Measurements from ENCODE around the gene CDC42EP4.

Gene CDC42EP4, protein sequence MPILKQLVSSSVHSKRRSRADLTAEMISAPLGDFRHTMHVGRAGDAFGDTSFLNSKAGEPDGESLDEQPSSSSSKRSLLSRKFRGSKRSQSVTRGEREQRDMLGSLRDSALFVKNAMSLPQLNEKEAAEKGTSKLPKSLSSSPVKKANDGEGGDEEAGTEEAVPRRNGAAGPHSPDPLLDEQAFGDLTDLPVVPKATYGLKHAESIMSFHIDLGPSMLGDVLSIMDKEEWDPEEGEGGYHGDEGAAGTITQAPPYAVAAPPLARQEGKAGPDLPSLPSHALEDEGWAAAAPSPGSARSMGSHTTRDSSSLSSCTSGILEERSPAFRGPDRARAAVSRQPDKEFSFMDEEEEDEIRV

DNA sequence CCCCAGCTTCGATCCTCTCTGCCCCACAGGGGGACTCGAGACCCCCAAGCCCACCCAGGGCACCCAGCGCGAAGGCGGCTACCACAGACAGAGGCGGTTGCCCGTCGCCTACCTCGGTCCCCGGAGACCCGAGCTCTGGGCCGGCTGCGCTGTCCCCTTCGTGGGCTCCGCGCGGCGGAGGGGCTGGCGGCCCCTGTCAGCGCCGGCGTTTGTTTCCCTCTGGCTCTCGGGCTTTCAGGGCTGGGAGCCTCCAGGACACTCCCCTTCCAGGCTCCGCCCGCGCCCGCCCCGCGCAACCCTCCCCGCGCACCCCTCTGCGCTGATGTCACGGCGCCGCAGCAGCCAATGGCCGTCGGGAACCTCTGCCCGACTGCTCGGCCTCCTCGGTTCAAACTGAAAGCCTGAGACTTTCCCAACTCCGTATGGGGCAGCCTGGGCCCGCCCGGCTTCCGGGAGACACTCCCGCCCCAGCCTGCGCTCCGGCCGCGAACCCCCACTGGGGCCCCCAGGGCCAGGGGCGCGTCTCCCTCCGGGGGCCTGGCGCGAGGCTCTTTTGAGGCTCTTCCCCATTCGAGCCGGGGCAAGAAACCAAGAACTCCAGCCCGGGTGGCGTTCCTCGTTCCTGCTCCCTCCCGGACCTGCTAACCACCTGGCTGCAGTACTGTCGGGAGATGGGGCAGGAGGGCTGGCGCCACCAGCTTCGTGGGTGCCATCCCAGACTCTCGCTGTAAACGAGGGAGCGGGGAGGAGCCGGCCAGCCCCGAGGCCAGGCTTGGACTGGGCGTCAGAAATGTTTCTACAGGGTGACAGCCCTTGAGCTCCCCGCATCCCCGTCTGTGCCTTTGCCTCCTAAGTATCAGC lies at the start of gene CDC42EP4:
Gene CDC42EP4 (minus strand): TSS at position 221 of the 861 bp plus-strand sequence. CDS start 25,501 bp downstream, outside the sequence.
- DNase-seq: peak; percentile 94

DNA sequence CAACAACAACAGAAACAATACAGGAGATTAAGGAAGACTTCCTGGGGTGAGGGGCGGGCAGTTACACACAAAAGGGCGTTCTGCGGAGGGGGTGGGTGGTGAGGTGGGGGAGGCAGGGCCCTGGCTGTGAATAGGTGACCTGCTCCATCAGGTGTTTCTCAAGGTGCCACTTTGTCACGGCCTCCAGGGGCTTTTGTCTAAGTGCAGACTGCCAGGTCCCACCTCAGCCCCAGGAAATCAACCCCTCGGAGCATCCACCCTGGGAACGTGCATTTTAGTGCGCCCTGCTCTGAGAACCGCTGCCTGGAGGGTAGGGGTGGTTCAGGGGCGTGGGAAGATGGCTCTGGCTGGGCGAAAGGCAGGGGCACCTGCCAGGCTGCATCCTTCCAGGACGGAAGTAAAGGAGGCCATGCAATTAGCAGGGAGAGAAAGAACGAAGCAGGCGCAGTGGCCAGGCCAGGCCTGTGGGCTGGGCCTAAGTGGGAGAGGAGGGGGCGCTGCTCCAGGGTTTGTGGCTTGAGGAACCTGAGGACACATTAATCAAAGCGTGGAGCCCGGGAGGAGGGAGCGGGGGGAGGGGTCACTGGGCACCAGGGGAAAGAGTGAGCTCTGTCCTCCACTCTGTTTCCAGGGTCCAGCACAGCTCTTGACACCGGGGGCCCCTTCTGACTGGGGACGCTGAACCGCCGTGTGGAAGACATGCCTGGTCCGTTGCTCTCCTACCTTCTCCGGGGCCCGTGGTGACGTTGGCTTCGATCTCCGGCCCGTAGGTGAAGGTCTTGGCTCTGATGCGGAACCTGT lies 49.4 kb upstream of the CDC42EP4 start:
- DNase-seq: no peak

DNA sequence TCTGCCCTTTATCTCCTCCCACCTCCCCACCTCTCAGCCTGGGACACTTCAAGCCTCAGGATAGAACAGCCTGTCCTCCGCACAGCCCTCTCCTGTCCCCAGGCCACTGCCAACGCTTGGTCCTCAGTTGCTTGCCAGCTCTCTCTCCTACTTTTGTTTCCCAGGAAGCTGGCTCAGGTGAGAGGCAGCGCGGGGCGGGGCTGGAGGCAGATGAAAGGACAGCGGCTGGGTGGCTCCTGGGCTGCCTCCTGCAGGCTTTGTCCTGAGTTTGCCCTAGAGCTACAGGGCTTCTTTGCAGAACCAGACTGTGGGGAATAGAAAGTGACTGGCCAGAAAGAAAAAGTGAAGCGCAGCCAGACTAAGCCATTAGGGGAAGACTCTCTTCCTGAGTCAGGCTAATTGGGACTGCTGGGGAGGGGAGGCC lies 48.2 kb upstream of the CDC42EP4 start:
- DNase-seq: no peak

DNA sequence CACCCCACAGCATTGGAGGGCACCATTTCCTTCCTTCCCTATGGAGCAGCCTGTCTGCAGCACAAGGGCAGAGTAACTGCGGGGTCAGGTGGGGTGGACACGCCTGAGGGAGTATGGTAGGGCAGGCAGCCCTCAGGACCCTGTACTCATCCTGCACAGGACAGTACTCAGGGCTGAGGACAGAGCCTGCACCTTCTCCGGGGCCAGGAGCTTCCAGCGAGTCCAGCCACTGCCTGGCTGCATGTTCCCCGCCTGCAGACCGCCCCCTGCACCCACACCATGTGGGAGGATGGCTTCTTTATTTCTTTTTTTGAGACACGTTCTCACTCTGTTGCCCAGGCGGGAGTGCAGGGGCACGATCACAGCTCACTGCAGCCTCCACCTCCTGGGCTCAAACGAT lies 47.6 kb upstream of the CDC42EP4 start:
- DNase-seq: no peak

DNA sequence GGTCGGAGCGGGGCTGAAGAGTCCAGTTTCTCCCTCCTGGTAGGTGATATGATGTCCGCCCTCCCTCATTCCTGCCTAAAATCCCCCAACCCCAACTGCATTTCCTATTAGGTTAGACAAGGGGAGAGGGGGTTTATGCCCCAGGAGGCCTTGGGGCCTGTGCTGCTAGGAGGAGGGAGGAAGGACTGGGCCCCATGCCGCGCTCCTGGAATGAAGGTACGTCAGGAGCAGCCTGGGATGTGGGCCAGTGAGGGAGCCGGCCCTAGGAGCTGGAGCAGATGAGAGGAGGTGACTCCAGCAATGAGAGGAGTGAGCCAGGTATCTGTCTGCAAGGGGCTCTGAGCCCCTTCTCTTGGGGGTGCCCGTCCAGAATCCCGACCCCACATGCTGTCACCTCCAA lies 46.9 kb upstream of the CDC42EP4 start:
- no peak for DNase-seq

DNA sequence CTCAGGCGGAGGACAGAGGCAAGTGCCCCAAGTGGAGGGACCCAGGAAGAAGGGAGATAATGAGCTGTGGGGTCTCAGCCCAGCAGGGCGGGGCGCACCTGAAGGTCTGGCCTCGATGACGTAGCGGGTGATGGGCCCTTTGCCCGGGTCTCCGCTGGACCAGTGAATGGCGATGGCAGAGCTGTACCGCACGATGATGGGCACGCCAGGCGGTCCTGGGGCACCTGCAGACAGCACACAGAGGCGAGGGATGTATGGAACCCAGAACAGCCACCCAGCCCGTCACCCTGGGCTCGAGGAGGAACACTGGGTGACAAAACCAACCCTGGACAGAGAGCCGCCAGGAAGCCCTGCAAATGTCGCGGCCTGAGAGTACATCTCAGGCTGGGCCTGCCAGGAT lies 46.2 kb upstream of the CDC42EP4 start:
- no peak for DNase-seq

DNA sequence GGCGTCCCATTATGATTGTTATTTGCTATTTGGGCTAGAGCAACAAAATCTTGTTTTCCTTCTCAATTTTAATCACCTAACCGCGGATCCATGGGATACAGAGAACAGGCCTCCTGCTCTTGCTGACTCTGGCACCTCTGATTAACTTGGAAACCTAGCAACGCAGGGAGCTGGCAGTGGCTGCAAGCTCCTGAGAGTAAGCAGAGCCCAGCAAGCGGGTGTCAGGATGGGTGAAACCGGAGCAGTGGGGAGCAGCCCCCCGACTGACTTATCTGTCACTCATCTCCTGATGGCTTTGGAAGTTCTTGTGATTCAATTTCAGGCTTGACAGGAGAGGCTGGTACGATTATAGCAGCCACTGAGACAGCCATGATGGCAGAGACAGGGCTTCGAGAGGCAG lies 45.5 kb upstream of the CDC42EP4 start:
- DNase-seq: no peak

DNA sequence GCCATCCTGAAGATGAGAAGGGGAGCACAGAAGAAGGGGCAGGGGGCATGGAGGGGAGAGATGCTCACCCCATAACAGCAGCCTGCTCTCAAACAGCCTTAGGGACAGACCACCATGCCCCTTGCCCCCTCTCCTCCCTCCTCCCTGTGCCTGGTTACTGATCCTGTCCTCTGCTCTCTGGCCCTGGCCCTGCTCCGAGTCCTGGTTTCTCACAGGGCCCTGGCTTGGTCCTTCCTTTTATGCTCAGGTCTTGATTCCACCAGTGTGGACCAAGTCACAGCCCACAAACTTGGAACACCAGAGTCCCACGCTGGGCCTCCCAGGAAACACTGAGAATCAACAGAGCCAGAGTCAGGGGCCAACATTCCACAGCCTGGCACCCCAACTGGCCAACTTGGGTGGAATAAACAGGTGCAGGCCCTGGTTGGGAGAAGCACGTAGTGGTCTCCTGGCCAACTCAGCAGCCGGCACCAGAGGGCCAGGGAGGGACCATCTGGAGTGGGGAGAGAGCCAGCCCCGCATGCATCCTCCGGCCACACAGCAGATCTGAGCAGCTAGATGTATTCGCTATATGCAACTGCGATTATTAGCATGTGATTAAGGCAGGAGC lies 44.9 kb upstream of the CDC42EP4 start:
- no peak for DNase-seq

DNA sequence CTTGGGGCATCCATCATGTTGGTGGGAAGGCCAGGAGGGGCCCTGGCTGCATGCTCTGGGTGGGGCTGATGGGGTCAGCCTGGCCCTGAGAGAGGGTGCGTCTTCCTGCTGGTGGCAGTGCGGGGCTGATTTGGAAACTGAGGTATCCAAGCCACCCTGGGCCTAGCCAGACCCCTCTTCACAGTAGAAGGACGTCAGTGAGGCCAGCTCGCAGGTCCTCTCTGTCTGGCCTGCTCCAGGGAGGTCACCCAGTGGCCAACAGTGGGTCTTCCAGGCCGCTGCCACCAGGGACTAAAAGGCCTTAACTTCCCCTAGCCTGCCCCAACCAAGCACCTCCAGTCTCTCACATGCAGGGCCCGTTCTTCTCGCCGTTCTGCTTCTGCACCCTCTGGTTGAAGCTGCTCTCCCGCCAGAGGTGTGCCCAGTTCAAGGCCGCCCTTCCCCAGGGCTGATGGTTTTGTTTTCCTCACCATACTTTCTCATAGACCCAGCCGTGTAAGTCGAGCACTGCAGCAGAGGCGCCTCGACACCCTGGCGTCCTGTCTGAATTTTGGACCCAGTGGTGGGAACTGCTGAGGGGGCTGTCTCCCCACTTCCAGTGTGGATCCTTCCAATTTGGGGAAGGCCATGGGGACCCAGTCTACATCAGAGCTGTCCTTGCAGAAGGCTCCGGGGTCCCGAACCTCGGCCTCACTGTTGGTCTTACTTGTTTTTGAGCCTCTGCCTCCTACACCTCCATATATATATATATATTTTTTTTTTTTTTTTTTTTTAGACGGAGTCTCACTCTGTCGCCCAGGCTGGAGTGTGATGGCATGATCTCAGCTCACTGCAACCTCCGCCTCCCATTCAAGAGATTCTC lies 42.9 kb upstream of the CDC42EP4 start:
- no peak for DNase-seq

DNA sequence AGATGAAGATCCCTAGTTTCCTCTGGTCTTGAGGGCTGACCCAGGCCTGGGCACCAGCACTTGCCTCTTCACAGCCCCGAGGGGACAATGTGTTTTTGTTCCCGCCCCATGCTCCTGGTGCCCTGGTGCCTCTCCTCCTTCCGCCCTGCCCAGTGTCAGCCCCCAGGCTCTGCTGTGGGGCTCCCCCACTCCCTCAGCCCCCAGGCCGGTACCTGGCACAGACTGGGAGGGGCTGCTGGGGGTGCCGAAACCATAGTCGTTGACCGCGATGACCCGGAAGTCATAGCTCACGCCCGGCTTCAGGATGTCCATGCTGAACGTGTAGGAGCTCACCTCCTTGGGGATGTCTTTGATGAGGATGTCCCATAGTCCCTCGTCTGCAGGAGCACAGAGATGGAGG lies 40.5 kb upstream of the CDC42EP4 start:
- DNase-seq: no peak

DNA sequence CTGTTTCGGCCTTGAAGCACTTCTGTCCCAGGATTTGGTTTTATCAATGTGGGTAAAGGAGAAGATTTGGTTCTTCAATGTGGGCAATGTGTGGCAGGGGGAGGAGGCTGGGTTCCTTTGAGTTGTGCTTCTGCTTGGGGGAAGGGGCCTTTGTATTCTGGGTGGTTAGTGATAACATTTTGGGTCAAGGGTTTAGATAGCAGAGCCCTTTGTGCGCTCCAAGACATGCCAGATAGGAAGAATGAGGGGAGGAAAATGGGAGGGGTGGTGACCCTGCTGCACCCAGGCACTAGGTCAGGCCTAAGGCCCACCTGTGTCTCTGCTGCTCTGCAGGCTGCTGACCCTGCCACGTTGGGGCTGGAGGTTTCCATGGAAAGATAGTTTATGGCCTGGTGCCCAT lies 40.0 kb upstream of the CDC42EP4 start:
- no peak for DNase-seq

DNA sequence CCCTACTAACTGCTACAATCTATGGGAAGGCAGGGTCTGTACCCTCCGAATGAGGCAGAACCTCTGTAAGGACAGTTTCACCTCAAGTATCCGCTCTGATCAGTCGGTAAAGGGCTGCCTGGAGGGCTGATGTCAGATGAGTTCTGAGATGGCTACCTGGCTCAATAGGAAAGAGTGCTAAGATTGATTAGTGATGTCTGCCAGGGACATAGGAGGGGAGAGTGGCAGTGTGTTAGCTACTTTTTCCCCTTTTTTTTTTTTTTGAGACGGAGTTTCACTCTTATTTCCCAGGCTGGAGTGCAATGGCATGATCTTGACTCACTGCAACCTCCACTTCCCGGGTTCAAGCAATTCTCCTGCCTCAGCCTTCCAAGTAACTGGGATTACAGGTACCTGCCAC lies 39.1 kb upstream of the CDC42EP4 start:
- no peak for DNase-seq

DNA sequence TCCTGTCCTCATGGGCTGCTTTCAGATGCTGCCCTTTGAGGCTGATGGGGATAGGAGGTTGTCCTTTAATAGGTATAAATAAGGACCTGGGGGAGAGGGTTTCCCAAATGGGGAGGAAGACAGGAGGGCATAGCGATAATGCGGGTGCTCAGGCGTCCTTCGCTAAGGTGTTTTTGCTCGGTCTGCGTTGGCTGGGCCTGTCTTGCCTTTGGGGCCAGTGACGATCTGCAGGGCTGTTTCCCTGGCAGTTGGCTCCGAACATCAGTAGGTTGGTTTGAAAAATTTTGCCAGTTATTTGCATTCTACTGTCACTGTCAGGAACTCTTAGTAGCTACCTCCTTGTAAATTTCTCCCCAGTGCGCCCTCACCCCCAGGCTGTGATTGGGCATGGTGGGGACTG lies 37.8 kb upstream of the CDC42EP4 start:
- DNase-seq: no peak

DNA sequence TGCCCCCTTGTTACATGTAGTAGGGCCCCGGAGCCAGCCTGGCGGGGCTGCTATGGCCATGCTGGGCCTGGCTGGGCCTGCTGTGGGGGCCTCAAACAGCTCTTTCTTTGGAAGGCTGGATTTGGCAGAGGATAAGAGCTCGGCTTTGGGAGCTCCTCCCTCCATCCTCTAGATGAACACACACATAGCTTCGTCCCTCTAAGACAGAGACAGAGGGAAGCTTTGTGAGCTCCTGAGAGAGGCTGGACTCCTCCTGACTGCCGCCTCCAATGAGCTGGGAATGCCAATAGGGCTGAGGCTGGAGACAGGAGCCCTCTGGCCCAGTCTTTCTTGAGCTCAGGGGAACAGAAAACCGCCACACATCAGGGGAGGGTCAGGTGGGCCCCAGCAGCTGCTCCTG lies 37.3 kb upstream of the CDC42EP4 start:
- DNase-seq: no peak

DNA sequence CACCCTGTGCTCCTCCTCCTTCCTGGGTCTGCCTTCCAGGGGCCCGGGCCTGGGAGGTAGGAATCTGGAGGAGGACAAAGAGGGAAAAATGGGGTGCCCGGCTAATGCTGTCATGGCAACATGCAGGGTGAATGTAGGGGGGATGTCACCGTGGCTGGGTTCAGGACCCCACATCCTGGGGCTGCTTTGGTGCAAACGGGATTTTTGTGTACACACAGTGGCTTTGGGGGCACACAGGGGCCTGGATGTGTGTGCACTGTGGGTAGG lies 37.0 kb upstream of the CDC42EP4 start:
- no peak for DNase-seq

DNA sequence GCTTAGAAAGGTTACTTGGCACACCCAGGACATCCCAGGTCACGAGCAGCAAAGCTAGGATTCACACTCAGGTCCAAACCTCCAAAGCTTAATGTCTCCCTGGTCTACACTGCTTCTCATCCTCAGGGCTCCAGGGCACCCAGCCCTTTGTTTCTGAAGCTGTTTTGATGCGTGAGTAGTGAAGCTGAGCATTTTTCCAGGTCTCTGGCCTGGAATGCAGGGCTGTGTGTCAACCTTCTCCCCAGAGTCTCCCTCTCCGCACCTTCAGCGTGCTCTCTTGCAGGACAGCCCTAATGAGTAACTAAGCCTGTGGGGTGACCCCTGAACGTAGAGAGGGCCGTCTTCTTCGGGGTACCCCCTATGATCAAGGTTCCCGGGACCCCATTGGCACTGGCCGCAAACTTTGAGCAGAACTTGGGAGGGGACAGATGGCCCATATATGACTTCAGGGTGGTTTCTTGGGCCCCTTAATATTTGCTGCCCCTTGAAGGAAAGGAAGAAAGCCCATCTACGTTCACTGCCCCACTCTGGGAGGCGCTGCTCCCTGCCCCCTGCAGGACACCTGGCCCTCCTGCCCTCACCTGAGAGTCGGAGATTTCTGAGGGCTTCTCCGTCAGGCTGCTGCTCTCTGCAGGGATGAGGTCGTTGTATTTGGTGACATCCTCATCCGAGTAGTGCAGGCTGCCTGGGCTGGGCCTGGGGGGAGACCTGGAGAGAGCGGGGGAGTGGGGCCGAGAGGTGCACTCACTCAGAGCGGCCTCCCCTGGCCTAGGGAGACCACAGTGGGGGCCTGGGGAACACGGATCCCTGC lies 36.4 kb upstream of the CDC42EP4 start:
- DNase-seq: no peak

DNA sequence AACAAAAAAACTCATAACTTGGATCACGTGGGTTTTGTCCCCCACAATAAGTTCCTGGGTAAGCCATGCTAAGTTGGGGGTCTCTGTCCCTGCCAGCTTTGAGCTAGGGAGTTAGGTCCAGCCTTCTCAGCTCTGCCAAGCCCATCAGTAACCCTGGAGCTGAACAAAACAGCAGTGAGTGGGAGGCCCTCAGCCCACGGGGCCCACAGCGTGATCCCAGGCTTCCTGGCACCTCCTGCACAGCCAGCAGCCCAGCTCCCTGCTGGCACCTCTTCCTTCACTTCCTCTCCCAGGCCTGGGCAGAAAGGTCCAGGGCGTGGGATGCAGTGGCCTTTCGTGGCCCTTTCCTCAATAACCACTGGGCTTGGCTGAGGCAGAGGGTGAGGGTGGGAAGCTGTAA lies 35.5 kb upstream of the CDC42EP4 start:
- DNase-seq: no peak

DNA sequence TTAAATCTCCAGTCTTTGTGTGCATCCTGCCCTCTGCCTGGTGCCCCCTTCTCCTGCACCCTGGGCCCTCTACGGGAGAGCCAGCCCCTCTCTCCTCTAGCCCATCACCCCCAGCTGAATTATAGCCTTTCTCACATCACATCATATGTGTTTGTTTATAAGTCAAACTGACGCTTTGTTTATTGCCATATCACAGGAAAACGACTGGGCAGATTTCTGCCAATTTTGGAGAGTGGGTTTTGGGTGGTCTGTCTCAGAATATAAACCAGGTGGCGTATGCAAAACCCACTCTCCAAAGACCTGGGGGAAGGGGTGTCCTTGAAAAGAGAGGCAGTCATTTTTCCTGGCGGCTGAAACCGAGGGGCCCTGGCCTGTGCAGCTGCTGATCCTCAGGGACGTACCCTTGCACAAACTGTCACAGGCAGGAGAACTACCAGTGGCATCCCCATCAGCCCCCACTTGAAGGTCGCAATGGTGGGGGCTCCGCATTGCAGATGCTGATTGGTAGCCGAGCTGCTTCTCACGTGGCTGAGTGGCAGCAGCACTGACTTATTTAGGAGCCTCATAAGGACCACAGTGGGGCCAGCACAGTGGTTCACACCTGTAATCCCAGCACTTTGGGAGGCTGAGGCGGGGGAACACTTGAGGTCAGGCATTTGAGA lies 34.8 kb upstream of the CDC42EP4 start:
- no peak for DNase-seq

DNA sequence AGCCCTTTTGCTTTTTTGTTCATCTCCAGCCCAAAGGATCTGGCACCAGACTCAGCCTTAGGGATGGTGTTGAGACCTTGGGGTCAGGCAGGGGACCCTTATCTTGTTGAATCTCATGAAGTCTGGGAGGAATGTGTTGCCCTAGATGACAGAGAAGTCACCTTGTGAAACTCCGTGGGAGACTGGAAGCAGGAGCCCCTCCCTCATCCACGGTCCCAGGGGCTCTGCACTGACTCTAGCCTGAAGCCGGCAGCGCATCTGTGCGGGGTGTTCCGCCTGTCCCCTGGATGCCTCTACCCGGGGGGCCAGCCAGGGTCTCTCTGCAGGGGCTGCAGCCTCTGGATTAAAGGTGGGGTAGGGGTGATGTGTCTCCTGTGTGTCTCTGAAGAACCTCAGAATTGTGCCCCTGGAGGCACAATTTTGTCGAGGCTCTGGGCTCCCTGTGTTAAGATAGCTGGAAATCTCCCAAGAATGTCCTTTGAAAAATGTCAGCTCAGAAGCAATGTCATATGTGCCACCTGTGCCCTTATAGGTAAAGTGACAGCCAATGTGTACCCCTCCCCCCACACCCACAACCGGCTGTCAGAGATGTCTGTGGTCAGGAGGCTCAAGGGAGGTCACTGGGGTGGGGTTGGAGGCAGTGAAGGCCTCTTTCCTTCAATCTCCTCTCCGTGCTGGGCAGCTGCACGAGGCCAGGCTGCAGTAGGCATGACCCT lies 32.1 kb upstream of the CDC42EP4 start:
- DNase-seq: no peak

DNA sequence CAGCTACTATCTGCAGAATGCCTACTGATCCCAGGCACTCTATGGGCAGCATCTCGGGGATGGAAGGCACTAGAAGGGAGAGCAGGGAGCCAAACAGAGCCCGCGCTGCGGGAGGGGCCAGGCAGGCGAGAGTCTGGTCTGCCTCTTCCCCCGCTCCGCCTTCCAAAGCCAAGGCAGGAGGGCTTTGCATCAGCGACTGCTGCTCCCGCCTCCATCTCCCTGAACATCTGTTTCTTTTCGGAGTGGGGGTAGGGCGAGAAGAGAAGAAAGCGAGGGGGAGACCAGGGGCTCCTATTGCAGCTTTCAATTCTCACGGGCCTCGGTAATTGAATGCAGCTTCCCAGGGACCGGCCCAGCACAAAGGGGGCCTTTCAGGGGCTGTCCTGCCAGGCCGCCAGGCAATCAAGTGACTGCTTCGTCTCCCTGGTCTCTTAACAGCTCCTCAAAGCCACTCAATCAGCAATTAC lies 31.4 kb upstream of the CDC42EP4 start:
- DNase-seq: no peak

All from AML-193 (cell line).